ENCODE data around the gene PFDN2.
A peak's percentile ranks its signal among the peaks of the same experiment; 100 is the strongest.

Gene PFDN2

GRCh38 chr1:161098210-161099068 lies 19.4 kb downstream of the PFDN2 start, which contains the start of gene KLHDC9:
TSS of gene KLHDC9 (plus strand) at chr1:161098361. CDS start at chr1:161098536, 175 bp downstream.
- DNase-seq, result peak; percentile 96

GRCh38 chr1:161096530-161096929 lies 21.3 kb downstream of the PFDN2 start:
- DNase-seq, result no peak

- no peak for DNase-seq
Observed at GRCh38 chr1:161096015-161096414, 21.8 kb downstream of the PFDN2 start.

- DNase-seq, result no peak
Observed at GRCh38 chr1:161095230-161095629, 22.6 kb downstream of the PFDN2 start.

- no peak for DNase-seq
Observed at GRCh38 chr1:161094481-161094880, 23.4 kb downstream of the PFDN2 start.

- no peak for DNase-seq
Observed at GRCh38 chr1:161092621-161093028, 25.2 kb downstream of the PFDN2 start.

- DNase-seq, result no peak
Observed at GRCh38 chr1:161091796-161092507, 25.9 kb downstream of the PFDN2 start.

GRCh38 chr1:161091093-161091492 lies 26.7 kb downstream of the PFDN2 start:
- DNase-seq, result no peak

- DNase-seq, result no peak
Observed at GRCh38 chr1:161090617-161091016, 27.2 kb downstream of the PFDN2 start.

GRCh38 chr1:161089938-161090337 lies 27.9 kb downstream of the PFDN2 start:
- no peak for DNase-seq

GRCh38 chr1:161089251-161089924 lies 28.4 kb downstream of the PFDN2 start, which contains the start of gene NECTIN4:
TSS of gene NECTIN4 (minus strand) at chr1:161089558. CDS start at chr1:161089296, 262 bp downstream.
- DNase-seq, result no peak

GRCh38 chr1:161088587-161089110 lies 29.2 kb downstream of the PFDN2 start:
- DNase-seq, result no peak

GRCh38 chr1:161086457-161086856 lies 31.4 kb downstream of the PFDN2 start:
- DNase-seq, result no peak

GRCh38 chr1:161085165-161085564 lies 32.7 kb downstream of the PFDN2 start:
- no peak for DNase-seq

GRCh38 chr1:161084597-161084988 lies 33.2 kb downstream of the PFDN2 start:
- no peak for DNase-seq

- no peak for DNase-seq
Observed at GRCh38 chr1:161083748-161084596, 33.9 kb downstream of the PFDN2 start.

GRCh38 chr1:161082996-161083747 lies 34.7 kb downstream of the PFDN2 start:
- no peak for DNase-seq

- no peak for DNase-seq
Observed at GRCh38 chr1:161082483-161082882, 35.4 kb downstream of the PFDN2 start.

- DNase-seq, result no peak
Observed at GRCh38 chr1:161081519-161081918, 36.3 kb downstream of the PFDN2 start.

GRCh38 chr1:161080441-161081405 lies 37.1 kb downstream of the PFDN2 start:
- no peak for DNase-seq

Data from NCI-H1105 (cell line).